Neural cell (in vitro differentiated cells): ENCODE results near the gene ARSB. TPM values are rescaled to one million over a fixed set of nuclear protein-coding genes. Genes with fewer than 3 reads are reported as not detected.

Experiments used
- H2AFZ ChIP-seq: fragments of 200-600, 300-800 bp; sonication (generic), shearing (Covaris generic); 2 replicates; pipeline ENCODE4 v1.6.0; 2014; ENCODE audit warnings: low read depth, mild to moderate bottlenecking, antibody characterized with exemption, low read length, moderate library complexity
- H3F3A ChIP-seq: fragments of 200-600 bp; shearing (Covaris generic); 2 replicates; pipeline ENCODE4 v1.6.1; 2016; ENCODE audit warnings: mild to moderate bottlenecking, moderate library complexity, mixed read lengths, antibody characterized with exemption, low read length; ENCODE audit not compliant: insufficient read depth, poor library complexity, severe bottlenecking
- H3K27ac ChIP-seq: fragments of 200-600, 300-800 bp; sonication (generic), shearing (Covaris generic); 2 replicates; pipeline ENCODE4 v1.5.1; 2014; ENCODE audit warnings: mild to moderate bottlenecking, low read length, moderate library complexity
- H3K27me3 ChIP-seq: fragments of 300-800, 200-600 bp; sonication (generic), shearing (Covaris generic); 2 replicates; pipeline ENCODE4 v1.6.0; 2014; ENCODE audit warnings: mild to moderate bottlenecking, low read depth, low read length, moderate library complexity; ENCODE audit not compliant: insufficient read depth
- H3K36me3 ChIP-seq: fragments of 300-800, 200-600 bp; sonication (generic), shearing (Covaris generic); 2 replicates; pipeline ENCODE4 v1.5.1; 2014; ENCODE audit warnings: mild to moderate bottlenecking, antibody characterized with exemption, low read length, moderate library complexity; ENCODE audit not compliant: insufficient read depth
- H3K4me2 ChIP-seq: fragments of 300-800, 200-600 bp; sonication (generic), shearing (Covaris generic); 2 replicates; pipeline ENCODE4 v1.6.0; 2014; ENCODE audit warnings: mild to moderate bottlenecking, low read length
- H3K4me3 ChIP-seq: fragments of 300-800, 200-600 bp; sonication (generic), shearing (Covaris generic); 2 replicates; pipeline ENCODE4 v1.5.1; 2014; ENCODE audit warnings: mild to moderate bottlenecking, low read length, moderate library complexity
- H3K79me2 ChIP-seq: fragments of 200-600 bp; shearing (Covaris generic); replicated peaks from 2 replicates; pipeline ENCODE4 v1.6.0; 2014; ENCODE audit warnings: mild to moderate bottlenecking, low read length, moderate library complexity; ENCODE audit not compliant: insufficient read depth
- H3K9ac ChIP-seq: fragments of 300-800, 200-600 bp; sonication (generic), shearing (Covaris generic); 2 replicates; pipeline ENCODE4 v1.6.1; 2016; ENCODE audit warnings: mild to moderate bottlenecking, low read length, mixed read lengths
- H3K9me2 ChIP-seq: fragments of 200-600 bp; shearing (Covaris generic); 2 replicates; pipeline ENCODE4 v1.6.1; 2016; ENCODE audit warnings: mild to moderate bottlenecking, low read length, mixed read lengths; ENCODE audit not compliant: insufficient read depth
- H3K9me3 ChIP-seq: fragments of 200-600, 300-800 bp; sonication (generic), shearing (Covaris generic); 2 replicates; pipeline ENCODE4 v1.6.1; 2016; ENCODE audit warnings: mild to moderate bottlenecking, mixed run types, low read length, moderate library complexity, mixed read lengths
- H4K20me1 ChIP-seq: fragments of 200-600 bp; shearing (Covaris generic); 2 replicates; pipeline ENCODE4 v1.6.1; 2016; ENCODE audit warnings: mild to moderate bottlenecking, mixed run types; ENCODE audit not compliant: insufficient read depth
- EP300 ChIP-seq: fragments of 450-650 bp; conservative IDR thresholded peaks from 2 replicates; pipeline ENCODE4 v1.6.1; 2014; ENCODE audit warnings: antibody characterized with exemption, mild to moderate bottlenecking, moderate library complexity; ENCODE audit not compliant: poor library complexity, severe bottlenecking
- EZH2 ChIP-seq: fragments of 200-600, 300-800 bp; shearing (Covaris generic), sonication (generic); IDR thresholded peaks from 2 replicates; pipeline ENCODE4 v1.6.1; 2014; ENCODE audit warnings: antibody characterized with exemption, low read length, borderline replicate concordance, mild to moderate bottlenecking; ENCODE audit not compliant: insufficient read depth, poor library complexity, severe bottlenecking
- MXI1 ChIP-seq: fragments of 450-650 bp; conservative IDR thresholded peaks from 2 replicates; pipeline ENCODE4 v1.6.1; 2014; ENCODE audit warnings: antibody characterized with exemption, mild to moderate bottlenecking; ENCODE audit not compliant: poor library complexity, severe bottlenecking
- POLR2AphosphoS5 ChIP-seq: IDR thresholded peaks from 2 replicates; pipeline ENCODE4 v1.6.1; 2012
- RAD21 ChIP-seq: fragments of 450-650 bp; conservative IDR thresholded peaks from 2 replicates; pipeline ENCODE4 v1.6.1; 2014; ENCODE audit warnings: antibody characterized with exemption, mild to moderate bottlenecking, moderate library complexity
- SMC3 ChIP-seq: fragments of 450-650 bp; conservative IDR thresholded peaks from 2 replicates; pipeline ENCODE4 v1.6.1; 2014; ENCODE audit warnings: antibody characterized with exemption, mild to moderate bottlenecking, moderate library complexity; ENCODE audit not compliant: poor library complexity
- TAF1 ChIP-seq: IDR thresholded peaks from 2 replicates; pipeline ENCODE4 v1.6.1; 2012; ENCODE audit warnings: low read depth
- polyA plus RNA-seq: library from polyadenylated mRNA; depleted of rRNA; stranded (reverse); fragments of >200 nt; gene quantifications from 2 replicates; pipeline ENCODE4 v1.2.3, GENCODE V29; 2014
- TF ChIP-seq, protein P1 (sequence below): fragments of 450-650 bp; IDR thresholded peaks from 2 replicates; pipeline ENCODE4 v1.5.1; 2014; ENCODE audit warnings: antibody characterized with exemption, mild to moderate bottlenecking, moderate library complexity; ENCODE audit not compliant: poor library complexity, severe bottlenecking
- TF ChIP-seq, protein P2 (sequence below): IDR thresholded peaks from 2 replicates; pipeline ENCODE4 v1.6.1; 2012; ENCODE audit warnings: borderline replicate concordance

ARSB gene
- polyA plus RNA-seq, 1 donor from 2014 or later, result 8.7 TPM

GRCh38 chr5:78779771-78780616, 205.1 kb downstream of the ARSB start:
- Histone ChIP-seq H3K4me3 (no peak overlapping the region), H3K27ac (no peak overlapping the region), H3K9me2 (no peaks in the 10 kb centered on the region), H4K20me1 (no peaks in the 10 kb centered on the region), H3K79me2 (no peaks in the 10 kb centered on the region), H3K36me3 (no peaks in the 10 kb centered on the region), H3K9me3 (no peaks in the 10 kb centered on the region), H3K27me3 (no peaks in the 10 kb centered on the region), H3K9ac (no peak overlapping the region), H3K4me2 (no peak overlapping the region), H3F3A (no peaks in the 10 kb centered on the region), H2AFZ (no peak overlapping the region)
- TF ChIP-seq, protein P1, sequence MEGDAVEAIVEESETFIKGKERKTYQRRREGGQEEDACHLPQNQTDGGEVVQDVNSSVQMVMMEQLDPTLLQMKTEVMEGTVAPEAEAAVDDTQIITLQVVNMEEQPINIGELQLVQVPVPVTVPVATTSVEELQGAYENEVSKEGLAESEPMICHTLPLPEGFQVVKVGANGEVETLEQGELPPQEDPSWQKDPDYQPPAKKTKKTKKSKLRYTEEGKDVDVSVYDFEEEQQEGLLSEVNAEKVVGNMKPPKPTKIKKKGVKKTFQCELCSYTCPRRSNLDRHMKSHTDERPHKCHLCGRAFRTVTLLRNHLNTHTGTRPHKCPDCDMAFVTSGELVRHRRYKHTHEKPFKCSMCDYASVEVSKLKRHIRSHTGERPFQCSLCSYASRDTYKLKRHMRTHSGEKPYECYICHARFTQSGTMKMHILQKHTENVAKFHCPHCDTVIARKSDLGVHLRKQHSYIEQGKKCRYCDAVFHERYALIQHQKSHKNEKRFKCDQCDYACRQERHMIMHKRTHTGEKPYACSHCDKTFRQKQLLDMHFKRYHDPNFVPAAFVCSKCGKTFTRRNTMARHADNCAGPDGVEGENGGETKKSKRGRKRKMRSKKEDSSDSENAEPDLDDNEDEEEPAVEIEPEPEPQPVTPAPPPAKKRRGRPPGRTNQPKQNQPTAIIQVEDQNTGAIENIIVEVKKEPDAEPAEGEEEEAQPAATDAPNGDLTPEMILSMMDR, result no peak
- TF ChIP-seq MXI1 (no peak), EP300 (no peak), TAF1 (no peak), EZH2 (no peak), SMC3 (no peak), RAD21 (no peak), POLR2AphosphoS5 (no peak)
- TF ChIP-seq, protein P2, sequence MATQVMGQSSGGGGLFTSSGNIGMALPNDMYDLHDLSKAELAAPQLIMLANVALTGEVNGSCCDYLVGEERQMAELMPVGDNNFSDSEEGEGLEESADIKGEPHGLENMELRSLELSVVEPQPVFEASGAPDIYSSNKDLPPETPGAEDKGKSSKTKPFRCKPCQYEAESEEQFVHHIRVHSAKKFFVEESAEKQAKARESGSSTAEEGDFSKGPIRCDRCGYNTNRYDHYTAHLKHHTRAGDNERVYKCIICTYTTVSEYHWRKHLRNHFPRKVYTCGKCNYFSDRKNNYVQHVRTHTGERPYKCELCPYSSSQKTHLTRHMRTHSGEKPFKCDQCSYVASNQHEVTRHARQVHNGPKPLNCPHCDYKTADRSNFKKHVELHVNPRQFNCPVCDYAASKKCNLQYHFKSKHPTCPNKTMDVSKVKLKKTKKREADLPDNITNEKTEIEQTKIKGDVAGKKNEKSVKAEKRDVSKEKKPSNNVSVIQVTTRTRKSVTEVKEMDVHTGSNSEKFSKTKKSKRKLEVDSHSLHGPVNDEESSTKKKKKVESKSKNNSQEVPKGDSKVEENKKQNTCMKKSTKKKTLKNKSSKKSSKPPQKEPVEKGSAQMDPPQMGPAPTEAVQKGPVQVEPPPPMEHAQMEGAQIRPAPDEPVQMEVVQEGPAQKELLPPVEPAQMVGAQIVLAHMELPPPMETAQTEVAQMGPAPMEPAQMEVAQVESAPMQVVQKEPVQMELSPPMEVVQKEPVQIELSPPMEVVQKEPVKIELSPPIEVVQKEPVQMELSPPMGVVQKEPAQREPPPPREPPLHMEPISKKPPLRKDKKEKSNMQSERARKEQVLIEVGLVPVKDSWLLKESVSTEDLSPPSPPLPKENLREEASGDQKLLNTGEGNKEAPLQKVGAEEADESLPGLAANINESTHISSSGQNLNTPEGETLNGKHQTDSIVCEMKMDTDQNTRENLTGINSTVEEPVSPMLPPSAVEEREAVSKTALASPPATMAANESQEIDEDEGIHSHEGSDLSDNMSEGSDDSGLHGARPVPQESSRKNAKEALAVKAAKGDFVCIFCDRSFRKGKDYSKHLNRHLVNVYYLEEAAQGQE, result no peak

- no peak overlapping the region for H3K4me2 ChIP-seq
- H3K36me3 ChIP-seq, result no peaks in the 10 kb centered on the region
- no peaks in the 10 kb centered on the region for H3K27me3 ChIP-seq
- TF ChIP-seq SMC3 (no peak), MXI1 (no peak), EZH2 (no peak), RAD21 (no peak), TAF1 (no peak), EP300 (no peak), POLR2AphosphoS5 (no peak)
- TF ChIP-seq, protein P1, result no peak
- TF ChIP-seq, protein P2, result no peak
- no peaks in the 10 kb centered on the region for H3K9me3 ChIP-seq
- H3K4me3 ChIP-seq, result no peak overlapping the region
- no peaks in the 10 kb centered on the region for H4K20me1 ChIP-seq
- H3F3A ChIP-seq, result no peaks in the 10 kb centered on the region
- no peak overlapping the region for H3K9ac ChIP-seq
- H2AFZ ChIP-seq, result no peak overlapping the region
- no peaks in the 10 kb centered on the region for H3K79me2 ChIP-seq
- H3K9me2 ChIP-seq, result no peaks in the 10 kb centered on the region
- no peak overlapping the region for H3K27ac ChIP-seq
Measured at GRCh38 chr5:78779262-78779661, 205.8 kb downstream of the ARSB start.
